ENCODE measurements around the gene TIGD1.

GRCh38 chr2:232574674-232575403 lies 24.5 kb upstream of the TIGD1 start:
- no peak for TF ChIP-seq POLR2A (IDR thresholded peaks at IDR 0.05)
- no peak for TF ChIP-seq CTCF (IDR thresholded peaks at IDR 0.05)
- TF ChIP-seq POLR2AphosphoS5 (IDR thresholded peaks at IDR 0.05) = no peak
